NB4 (cell line): ENCODE results near the gene RFX4.

Experiments used
- DNase-seq: peaks from one replicate; pipeline ENCODE4 v3.0.0; 2010; ENCODE audit warnings: low read depth
- H3K4me3 ChIP-seq: one replicate; pipeline ENCODE4 v1.5.1; 2011; ENCODE audit warnings: mild to moderate bottlenecking, low read depth, low read length, moderate library complexity
- CTCF ChIP-seq: IDR thresholded peaks from one replicate; pipeline ENCODE4 v1.5.1; 2012; ENCODE audit warnings: low read depth, low read length
- MAX ChIP-seq: IDR thresholded peaks from 2 replicates; pipeline ENCODE4 v1.6.1; 2011; ENCODE audit warnings: low read depth, low read length
- MYC ChIP-seq: IDR thresholded peaks from 2 replicates; pipeline ENCODE4 v1.6.1; 2011; ENCODE audit warnings: low read depth, low read length
- POLR2A ChIP-seq: IDR thresholded peaks from 2 replicates; pipeline ENCODE4 v1.6.1; 2011; ENCODE audit warnings: mild to moderate bottlenecking; ENCODE audit not compliant: insufficient read length; ENCODE audit errors: extremely low read depth

RFX4 gene

GRCh38 chr12:106586803-106587684 is 4.2 kb downstream of the RFX4 start:
- no peak overlapping the region for H3K4me3 ChIP-seq
- DNase-seq = no peak
- TF ChIP-seq MAX = no peak
- no peak for TF ChIP-seq POLR2A
- no peak for TF ChIP-seq CTCF
- TF ChIP-seq MYC = no peak

- TF ChIP-seq MAX (no peak), POLR2A (no peak), CTCF (no peak)
- no peak for DNase-seq
- no peak overlapping the region for H3K4me3 ChIP-seq
Measured at GRCh38 chr12:106588771-106589170, 6.0 kb downstream of the RFX4 start.

GRCh38 chr12:106590601-106591000 is 7.8 kb downstream of the RFX4 start:
- no peak for DNase-seq
- H3K4me3 ChIP-seq = no peak overlapping the region

GRCh38 chr12:106594447-106594846 is 11.6 kb downstream of the RFX4 start:
- no peak for TF ChIP-seq CTCF
- TF ChIP-seq POLR2A = no peak
- TF ChIP-seq MYC = no peak
- TF ChIP-seq MAX = no peak

More at GRCh38 chr12:106590601-106591000, 7.8 kb downstream of the RFX4 start:
- no peak for TF ChIP-seq CTCF

GRCh38 chr12:106595268-106595667 is 12.5 kb downstream of the RFX4 start:
- DNase-seq = no peak
- no peak overlapping the region for H3K4me3 ChIP-seq
- TF ChIP-seq MYC (no peak), MAX (no peak), POLR2A (no peak), CTCF (no peak)

More at GRCh38 chr12:106594447-106594846, 11.6 kb downstream of the RFX4 start:
- DNase-seq = no peak
- H3K4me3 ChIP-seq = no peak overlapping the region
